Thoracic aorta (tissue), 2 donors: Measurements from ENCODE around the gene TSR3. TPM values are rescaled to one million over a fixed set of nuclear protein-coding genes. Genes with fewer than 3 reads are reported as not detected.

Source experiments
- ATAC-seq: fragments of 150-250 bp; one replicate; pipeline ENCODE4 v1.8.0; 2017; ENCODE audit warnings: low read depth; ENCODE audit not compliant: insufficient number of reproducible peaks, low FRiP score
- DNase-seq: peaks from one replicate; pipeline ENCODE4 v3.0.0-alpha.2; 2020; ENCODE audit warnings: low spot score
- H3K27ac ChIP-seq, 2 donors: fragments of 200-600 bp; sonication (generic); 1 replicate in 1 of 2; 2 replicates in 1 of 2; pipeline ENCODE4 v1.5.1; 2016; ENCODE audit warnings: mild to moderate bottlenecking in 2 of 2, moderate library complexity in 2 of 2
- H3K27me3 ChIP-seq: fragments of 200-600 bp; sonication (generic); replicated peaks from 2 replicates; pipeline ENCODE4 v1.6.0; 2016; ENCODE audit warnings: mild to moderate bottlenecking; ENCODE audit not compliant: insufficient read depth
- H3K36me3 ChIP-seq: fragments of 200-600 bp; sonication (generic); one replicate; pipeline ENCODE4 v1.5.1; 2016
- H3K4me1 ChIP-seq, 2 donors: fragments of 200-600 bp; sonication (generic); 1 replicate in 1 of 2; 2 replicates in 1 of 2; pipeline versions ENCODE4 v1.5.1 to v1.6.0; 2016; ENCODE audit warnings: low read depth in 2 of 2, mild to moderate bottlenecking in 1 of 2; ENCODE audit not compliant: control insufficient read depth in 1 of 2
- H3K4me3 ChIP-seq: fragments of 200-600 bp; sonication (generic); 2 replicates; pipeline ENCODE4 v1.5.1; 2016; ENCODE audit warnings: mild to moderate bottlenecking
- H3K9me3 ChIP-seq: fragments of 200-600 bp; sonication (generic); 2 replicates; pipeline ENCODE4 v1.5.1; 2016
- CTCF ChIP-seq: fragments of 200-600 bp; sonication (generic); IDR thresholded peaks from one replicate; pipeline ENCODE4 v1.5.1; 2019; ENCODE audit warnings: antibody characterized with exemption
- total RNA-seq, 2 donors: library from RNA; depleted of rRNA; stranded (reverse); fragments of >200 nt; gene quantifications; one replicate each; pipeline versions ENCODE4 v1.1.0 to v1.2.3, GENCODE V29; 2016

TSR3 gene
- total RNA-seq, 2 donors from 2014 or later: 61.7 to 124 TPM

DNA sequence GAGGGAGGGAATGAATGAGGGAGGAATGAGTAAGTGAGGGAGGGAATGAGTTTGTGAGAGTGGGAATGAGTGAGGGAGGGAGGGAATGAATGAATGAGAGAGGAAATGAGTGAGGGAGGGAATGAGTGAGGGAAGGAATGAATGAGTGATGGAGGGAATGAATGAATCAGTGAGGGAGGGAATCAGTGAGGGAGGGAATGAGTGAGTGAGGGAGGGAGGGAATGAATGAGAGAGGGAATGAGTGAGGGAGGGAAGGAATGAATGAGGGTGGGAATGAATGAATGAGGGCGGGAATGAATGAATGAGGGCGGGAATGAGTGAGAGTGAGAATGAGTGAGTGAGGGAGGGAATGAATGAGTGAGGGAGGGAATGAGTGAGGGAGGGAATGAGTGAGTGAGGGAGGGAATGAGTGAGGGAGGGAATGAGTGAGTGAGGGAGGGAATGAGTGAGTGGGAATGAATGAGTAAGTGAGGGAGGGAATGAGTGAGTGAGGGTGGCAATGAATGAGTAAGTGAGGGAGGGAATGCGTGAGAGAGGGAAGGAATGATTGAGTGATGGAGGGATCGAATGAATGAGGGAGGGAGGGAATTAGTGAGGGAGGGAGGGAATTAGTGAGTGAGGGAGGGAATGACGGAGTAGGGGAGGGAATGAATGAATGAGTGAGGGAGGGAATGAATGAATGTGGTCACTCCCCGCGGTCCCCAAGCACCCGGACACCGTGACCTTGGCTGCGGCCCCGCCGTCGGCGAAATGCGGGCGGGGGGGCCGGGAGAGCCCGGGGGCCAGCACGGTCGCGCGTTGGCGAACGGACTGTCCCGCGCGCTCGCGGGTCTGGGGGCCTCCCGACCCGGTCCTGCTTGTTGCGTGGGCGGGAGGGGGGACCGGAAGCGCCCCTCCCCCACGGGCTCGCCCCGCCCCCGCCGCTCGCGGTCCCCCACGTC is 43.4 kb downstream of the TSR3 start:
- peak overlapping the region; percentile 76 to 98 for H3K27ac ChIP-seq
- DNase-seq (no peak), ATAC-seq (peak; percentile 5)
- no peak for TF ChIP-seq CTCF
- H3K36me3 ChIP-seq: no peaks in the 10 kb centered on the region
- peak overlapping the region; percentile 66 for H3K4me3 ChIP-seq
- H3K4me1 ChIP-seq: peaks cover 19 to 31% of the 10 kb centered on the region in 2 donors
- no peaks in the 10 kb centered on the region for H3K27me3 ChIP-seq
- no peaks in the 10 kb centered on the region for H3K9me3 ChIP-seq

GRCh38 chr16:1306334-1306733 is 45.3 kb downstream of the TSR3 start:
- ATAC-seq: no peak
- peaks cover 7 to 11% of the 10 kb centered on the region in 2 donors for H3K4me1 ChIP-seq
- H3K4me3 ChIP-seq: no peak overlapping the region
- H3K27me3 ChIP-seq: no peaks in the 10 kb centered on the region
- no peaks in the 10 kb centered on the region for H3K36me3 ChIP-seq
- no peak overlapping the region for H3K27ac ChIP-seq
- no peak for TF ChIP-seq CTCF
- H3K9me3 ChIP-seq: no peaks in the 10 kb centered on the region
- no peak for DNase-seq

GRCh38 chr16:1305823-1306222 is 45.9 kb downstream of the TSR3 start:
- ATAC-seq: no peak
- peaks cover 2 to 8% of the 10 kb centered on the region in 2 donors for H3K4me1 ChIP-seq
- no peak for TF ChIP-seq CTCF

GRCh38 chr16:1301562-1301961 is 50.1 kb downstream of the TSR3 start:
- no peak for ATAC-seq
- H3K27ac ChIP-seq: no peak overlapping the region

More at GRCh38 chr16:1305823-1306222, 45.9 kb downstream of the TSR3 start:
- no peaks in the 10 kb centered on the region for H3K9me3 ChIP-seq
- H3K36me3 ChIP-seq: no peaks in the 10 kb centered on the region
- DNase-seq: no peak
- H3K27ac ChIP-seq: no peak overlapping the region
- no peak overlapping the region for H3K4me3 ChIP-seq
- no peaks in the 10 kb centered on the region for H3K27me3 ChIP-seq

More at GRCh38 chr16:1301562-1301961, 50.1 kb downstream of the TSR3 start:
- no peaks in the 10 kb centered on the region for H3K9me3 ChIP-seq
- H3K4me1 ChIP-seq: peaks cover 0 to 5% of the 10 kb centered on the region in 2 donors
- DNase-seq: no peak
- no peaks in the 10 kb centered on the region for H3K36me3 ChIP-seq
- TF ChIP-seq CTCF: no peak
- no peaks in the 10 kb centered on the region for H3K27me3 ChIP-seq
- no peak overlapping the region for H3K4me3 ChIP-seq
